ENCODE measurements around the gene MYL3.

- TF ChIP-seq SUZ12 (IDR thresholded peaks at IDR 0.05; ENCODE audit: extremely low read depth, insufficient read depth, insufficient read length) (no peak), ZNF274 (IDR thresholded peaks at IDR 0.05; ENCODE audit: low read depth, low read length) (no peak), YY1 (IDR thresholded peaks at IDR 0.05; ENCODE audit: insufficient read depth, insufficient read length) (no peak)
These were observed 32.0 kb upstream of the MYL3 start for GRCh38 chr3:46895204-46895660.
